A549 (cell line): ENCODE measurements around the gene NKX2-8. TPM values are rescaled to one million over a fixed set of nuclear protein-coding genes. Genes with fewer than 3 reads are reported as not detected.

Source experiments
- ATAC-seq, 2 experiments: fragments of 200-7000 bp in 1 of 2; fragments of >200 bp in 1 of 2; cut with Nextera tagmentation in 1 of 2; cut with Tn5 transposase in 1 of 2; 3 replicates each; pipeline versions ENCODE4 v1.8.0 to v1.9.1; 2018 to 2020; ENCODE audit warnings: mild to moderate bottlenecking in 1 of 2, moderate library complexity in 1 of 2
- CTCF ChIA-PET: fragments of 300-600 bp; sonication (Branson Sonifier 250); formaldehyde crosslinking; extraction: SDS; loops from one replicate; lab custom pipeline; 2021; ENCODE audit warnings: antibody characterized with exemption, inconsistent platforms; lab: Yijun Ruan, JAX
- POLR2A ChIA-PET: fragments of 350-600 bp; formaldehyde crosslinking; extraction: SDS; loops from one replicate; lab custom pipeline; 2021; ENCODE audit warnings: antibody characterized with exemption, inconsistent platforms; lab: Yijun Ruan, JAX
- DNase-seq, 2 experiments: peaks; one replicate each; pipeline versions ENCODE4 v3.0.0 to v3.0.0-alpha.2; 2011 to 2016; ENCODE audit warnings: low read depth in 1 of 2, low spot score in 1 of 2
- FAIRE-seq: peaks from 2 replicates; lab custom pipeline; 2011; peaks lifted over from hg19 to GRCh38; lab: Jason Lieb, UNC
- H3K27ac ChIP-seq, 2 experiments: fragments of >200 bp; sonication (Bioruptor Twin); formaldehyde crosslinking; 3 replicates each; pipeline ENCODE4 v1.5.1; 2016 to 2017
- H3K4me1 ChIP-seq: fragments of >200 bp; sonication (Bioruptor Twin); formaldehyde crosslinking; 3 replicates; pipeline ENCODE4 v1.6.1; 2016
- H3K4me2 ChIP-seq: fragments of >200 bp; sonication (Bioruptor Twin); formaldehyde crosslinking; 3 replicates; pipeline ENCODE4 v1.6.1; 2016
- H3K4me3 ChIP-seq: fragments of >200 bp; sonication (Bioruptor Twin); formaldehyde crosslinking; 3 replicates; pipeline ENCODE4 v1.5.1; 2016
- H3K9me3 ChIP-seq: fragments of >200 bp; sonication (Bioruptor Twin); formaldehyde crosslinking; 3 replicates; pipeline ENCODE4 v1.6.1; 2016
- BHLHE40 ChIP-seq: IDR thresholded peaks from 2 replicates; pipeline ENCODE4 v1.6.1; 2012; ENCODE audit warnings: low read depth, low read length, inconsistent platforms
- CBX8 ChIP-seq: fragments of 200-600 bp; sonication (generic); IDR thresholded peaks from 2 replicates; pipeline ENCODE4 v1.6.1; 2016
- CEBPB ChIP-seq, 2 experiments: fragments of >200 bp in 1 of 2; sonication (Bioruptor Twin) in 1 of 2; formaldehyde crosslinking in 1 of 2; IDR thresholded peaks; 2 replicates each; pipeline ENCODE4 v1.6.1; 2012 to 2016
- CHD4 ChIP-seq: fragments of 200-600 bp; sonication (generic); IDR thresholded peaks from 2 replicates; pipeline ENCODE4 v1.6.1; 2016; ENCODE audit warnings: antibody characterized with exemption, mild to moderate bottlenecking, borderline replicate concordance
- E2F6 ChIP-seq: IDR thresholded peaks from 2 replicates; pipeline ENCODE4 v1.6.1; 2012; ENCODE audit warnings: low read depth, borderline replicate concordance
- EHF ChIP-seq: fragments of 250-450 bp; sonication (Bioruptor Pico); IDR thresholded peaks from 2 replicates; pipeline ENCODE4 v1.5.0; 2020; ENCODE audit warnings: mild to moderate bottlenecking
- ESRRA ChIP-seq: fragments of 150-350 bp; IDR thresholded peaks from 2 replicates; pipeline ENCODE4 v1.6.1; 2014; ENCODE audit warnings: mild to moderate bottlenecking, low read length, borderline replicate concordance
- FOSL2 ChIP-seq, 2 experiments: fragments of 450-650 bp in 1 of 2; fragments of >200 bp in 1 of 2; sonication (Bioruptor Twin) in 1 of 2; formaldehyde crosslinking; IDR thresholded peaks; 2 replicates each; pipeline versions ENCODE4 v1.5.0 to v1.6.1; 2016 to 2020; ENCODE audit warnings: mild to moderate bottlenecking in 1 of 2, moderate library complexity in 1 of 2
- HES2 ChIP-seq: fragments of >200 bp; sonication (Bioruptor Twin); formaldehyde crosslinking; IDR thresholded peaks from 2 replicates; pipeline ENCODE4 v1.6.1; 2016
- HEYL ChIP-seq: fragments of 250-450 bp; sonication (Bioruptor Pico); IDR thresholded peaks from 2 replicates; pipeline ENCODE4 v1.8.0; 2021; ENCODE audit warnings: mild to moderate bottlenecking, moderate library complexity
- HMGXB4 ChIP-seq: fragments of 250-450 bp; sonication (Bioruptor Pico); IDR thresholded peaks from 2 replicates; pipeline ENCODE4 v1.5.0; 2021; ENCODE audit warnings: mild to moderate bottlenecking, moderate library complexity, borderline replicate concordance
- HOXA7 ChIP-seq: fragments of 250-450 bp; sonication (Bioruptor Pico); IDR thresholded peaks from 2 replicates; pipeline ENCODE4 v1.5.0; 2020; ENCODE audit warnings: mild to moderate bottlenecking, moderate library complexity
- KDM1A ChIP-seq: fragments of 200-600 bp; sonication (generic); IDR thresholded peaks from 2 replicates; pipeline ENCODE4 v1.6.1; 2016; ENCODE audit warnings: low read depth, mild to moderate bottlenecking
- MAFK ChIP-seq: fragments of 450-650 bp; IDR thresholded peaks from 2 replicates; pipeline ENCODE4 v1.6.1; 2014; ENCODE audit not compliant: partially characterized antibody
- MYC ChIP-seq: IDR thresholded peaks from 2 replicates; pipeline ENCODE4 v1.6.1; 2012; ENCODE audit warnings: mild to moderate bottlenecking, inconsistent platforms, low read length, improper control_type of control experiment, borderline replicate concordance
- NR3C1 ChIP-seq: fragments of >200 bp; sonication (Bioruptor Twin); formaldehyde crosslinking; IDR thresholded peaks from 3 replicates; pipeline ENCODE4 v1.6.1; 2017
- PHF8 ChIP-seq: fragments of 200-600 bp; sonication (generic); IDR thresholded peaks from 2 replicates; pipeline ENCODE4 v1.6.1; 2016; ENCODE audit warnings: low read depth, mild to moderate bottlenecking, antibody characterized with exemption, moderate library complexity, borderline replicate concordance
- POLR2A ChIP-seq: IDR thresholded peaks from 2 replicates; pipeline ENCODE4 v1.6.1; 2012; ENCODE audit warnings: mild to moderate bottlenecking, low read length
- RNF2 ChIP-seq: fragments of 200-600 bp; sonication (generic); IDR thresholded peaks from 2 replicates; pipeline ENCODE4 v1.6.1; 2016; ENCODE audit warnings: low read depth, mild to moderate bottlenecking, antibody characterized with exemption, moderate library complexity, borderline replicate concordance
- SREBF2 ChIP-seq: fragments of 450-650 bp; IDR thresholded peaks from 2 replicates; pipeline ENCODE4 v1.6.1; 2014; ENCODE audit warnings: mild to moderate bottlenecking, moderate library complexity
- ZC3H11A ChIP-seq: fragments of 450-650 bp; IDR thresholded peaks from 2 replicates; pipeline ENCODE4 v1.6.1; 2014; ENCODE audit warnings: antibody characterized with exemption, mild to moderate bottlenecking
- ZFP36 ChIP-seq: fragments of 450-650 bp; IDR thresholded peaks from 2 replicates; pipeline ENCODE4 v1.6.1; 2014; ENCODE audit warnings: borderline replicate concordance; ENCODE audit not compliant: partially characterized antibody
- ZSCAN20 ChIP-seq: fragments of 250-450 bp; sonication (Bioruptor Pico); IDR thresholded peaks from 2 replicates; pipeline ENCODE4 v1.8.0; 2022; ENCODE audit warnings: mild to moderate bottlenecking, moderate library complexity
- WGBS: methylation state at CpG from one replicate; pipeline ENCODE4 v1.1.6; 2017; ENCODE audit errors: missing lambda C conversion rate; 5-methylcytosine and 5-hydroxymethylcytosine counted together
- polyA plus RNA-seq, 4 experiments: library from polyadenylated mRNA; depleted of rRNA in 3 of 4; stranded (reverse); fragments of >200 nt; fragmentation: RNase III in 1 of 4; extraction: RNeasy Plus Mini Kit Qiagen cat#74134 plus additional on column Dnase treatment in 1 of 4; gene quantifications; 2 replicates in 3 of 4; 3 replicates in 1 of 4; pipeline ENCODE4 v1.2.3, GENCODE V29; 2011 to 2017
- TF ChIP-seq, protein P1 (sequence below): fragments of >200 bp; sonication (Bioruptor Twin); formaldehyde crosslinking; IDR thresholded peaks from 3 replicates; pipeline ENCODE4 v1.5.1; 2016
- TF ChIP-seq, protein P2 (sequence below): fragments of 250-450 bp; sonication (Bioruptor Pico); IDR thresholded peaks from 2 replicates; pipeline ENCODE4 v1.5.0; 2020; ENCODE audit warnings: low read depth, mild to moderate bottlenecking, moderate library complexity
- TF ChIP-seq, protein P3 (sequence below): fragments of >200 bp; sonication (Bioruptor Twin); formaldehyde crosslinking; IDR thresholded peaks from 3 replicates; pipeline ENCODE4 v1.6.1; 2016
- TF ChIP-seq, protein P4 (sequence below): IDR thresholded peaks from 2 replicates; pipeline ENCODE4 v1.6.1; 2012

Gene NKX2-8
- polyA plus RNA-seq, 2 of the 4 experiments (the other 2 are of a cell fraction) = 0.58 to 0.68 TPM

- H3K4me3 ChIP-seq = peak overlapping the region; percentile 74
- peak overlapping the region; percentile 66 to 85; a peak in 4 of 6 replicates for H3K27ac ChIP-seq
- H3K4me2 ChIP-seq = peak overlapping the region; percentile 96
- no peak for DNase-seq
- FAIRE-seq = no peak
- ChIA-PET CTCF (interaction anchor here (2.0 to 2.9 kb wide), 3 partner anchors 22 to 29 kb away, joined by 6 to 8 read pairs (median 8); no protein-coding TSS in a partner anchor), POLR2A (interaction anchor here (1.3 kb wide), 1 partner anchor 23 kb away, joined by 5 read pairs; no protein-coding TSS in a partner anchor)
- WGBS = 72% methylated on average over 15 of the region's 15 CpGs
- no peak for ATAC-seq
- H3K4me1 ChIP-seq = no peaks in the 10 kb centered on the region
- no peak for TF ChIP-seq EHF (CRISPR knock-in tag)
- TF ChIP-seq CHD4 = no peak
- TF ChIP-seq, protein P1, sequence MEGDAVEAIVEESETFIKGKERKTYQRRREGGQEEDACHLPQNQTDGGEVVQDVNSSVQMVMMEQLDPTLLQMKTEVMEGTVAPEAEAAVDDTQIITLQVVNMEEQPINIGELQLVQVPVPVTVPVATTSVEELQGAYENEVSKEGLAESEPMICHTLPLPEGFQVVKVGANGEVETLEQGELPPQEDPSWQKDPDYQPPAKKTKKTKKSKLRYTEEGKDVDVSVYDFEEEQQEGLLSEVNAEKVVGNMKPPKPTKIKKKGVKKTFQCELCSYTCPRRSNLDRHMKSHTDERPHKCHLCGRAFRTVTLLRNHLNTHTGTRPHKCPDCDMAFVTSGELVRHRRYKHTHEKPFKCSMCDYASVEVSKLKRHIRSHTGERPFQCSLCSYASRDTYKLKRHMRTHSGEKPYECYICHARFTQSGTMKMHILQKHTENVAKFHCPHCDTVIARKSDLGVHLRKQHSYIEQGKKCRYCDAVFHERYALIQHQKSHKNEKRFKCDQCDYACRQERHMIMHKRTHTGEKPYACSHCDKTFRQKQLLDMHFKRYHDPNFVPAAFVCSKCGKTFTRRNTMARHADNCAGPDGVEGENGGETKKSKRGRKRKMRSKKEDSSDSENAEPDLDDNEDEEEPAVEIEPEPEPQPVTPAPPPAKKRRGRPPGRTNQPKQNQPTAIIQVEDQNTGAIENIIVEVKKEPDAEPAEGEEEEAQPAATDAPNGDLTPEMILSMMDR = no peak
- TF ChIP-seq MAFK = no peak
- TF ChIP-seq HES2 = no peak
- TF ChIP-seq, protein P2, sequence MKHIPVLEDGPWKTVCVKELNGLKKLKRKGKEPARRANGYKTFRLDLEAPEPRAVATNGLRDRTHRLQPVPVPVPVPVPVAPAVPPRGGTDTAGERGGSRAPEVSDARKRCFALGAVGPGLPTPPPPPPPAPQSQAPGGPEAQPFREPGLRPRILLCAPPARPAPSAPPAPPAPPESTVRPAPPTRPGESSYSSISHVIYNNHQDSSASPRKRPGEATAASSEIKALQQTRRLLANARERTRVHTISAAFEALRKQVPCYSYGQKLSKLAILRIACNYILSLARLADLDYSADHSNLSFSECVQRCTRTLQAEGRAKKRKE (CRISPR knock-in tag) = no peak
- no peak for TF ChIP-seq RNF2
- TF ChIP-seq HOXA7 (CRISPR knock-in tag) = no peak
- TF ChIP-seq SREBF2 = no peak
- no peaks in the 10 kb centered on the region for H3K9me3 ChIP-seq
These were observed 444 bp upstream of the NKX2-8 start for GRCh38 chr14:36582874-36583241.

- H3K27ac ChIP-seq = peak overlapping the region; percentile 66 to 85; a peak in 5 of 6 replicates
- TF ChIP-seq ZSCAN20 (CRISPR knock-in tag) (no peak), CBX8 (no peak), ESRRA (no peak), POLR2A (0 out of 2 replicates have a peak, but pooled peaks have one; percentile 12), CHD4 (no peak), CEBPB (IDR thresholded peaks at IDR 0.05) (no peak), FOSL2 (IDR thresholded peaks at IDR 0.05) (no peak), FOSL2 (CRISPR knock-in tag; IDR thresholded peaks at IDR 0.05) (no peak), ZC3H11A (no peak), PHF8 (no peak), MYC (no peak), HMGXB4 (CRISPR knock-in tag) (no peak), E2F6 (peak; percentile 50; the same call in 1 of the 2 replicates), BHLHE40 (no peak), HES2 (no peak), MAFK (no peak), EHF (CRISPR knock-in tag) (no peak), NR3C1 (no peak), ZFP36 (no peak), HEYL (CRISPR knock-in tag) (no peak), KDM1A (no peak), RNF2 (peak; percentile 94; the same call in 1 of the 2 replicates)
- TF ChIP-seq, protein P3, sequence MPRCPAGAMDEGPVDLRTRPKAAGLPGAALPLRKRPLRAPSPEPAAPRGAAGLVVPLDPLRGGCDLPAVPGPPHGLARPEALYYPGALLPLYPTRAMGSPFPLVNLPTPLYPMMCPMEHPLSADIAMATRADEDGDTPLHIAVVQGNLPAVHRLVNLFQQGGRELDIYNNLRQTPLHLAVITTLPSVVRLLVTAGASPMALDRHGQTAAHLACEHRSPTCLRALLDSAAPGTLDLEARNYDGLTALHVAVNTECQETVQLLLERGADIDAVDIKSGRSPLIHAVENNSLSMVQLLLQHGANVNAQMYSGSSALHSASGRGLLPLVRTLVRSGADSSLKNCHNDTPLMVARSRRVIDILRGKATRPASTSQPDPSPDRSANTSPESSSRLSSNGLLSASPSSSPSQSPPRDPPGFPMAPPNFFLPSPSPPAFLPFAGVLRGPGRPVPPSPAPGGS = no peak
- TF ChIP-seq, protein P4, sequence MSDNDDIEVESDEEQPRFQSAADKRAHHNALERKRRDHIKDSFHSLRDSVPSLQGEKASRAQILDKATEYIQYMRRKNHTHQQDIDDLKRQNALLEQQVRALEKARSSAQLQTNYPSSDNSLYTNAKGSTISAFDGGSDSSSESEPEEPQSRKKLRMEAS = peak; percentile 61
- TF ChIP-seq, all 56 proteins: peak for 4
- CTCF ChIA-PET = interaction anchor here (0.6 to 2.9 kb wide), 4 partner anchors 23 to 639 kb away, joined by 3 to 8 read pairs (median 7); no protein-coding TSS in a partner anchor
- Histone ChIP-seq H3K4me3 (peak overlapping the region; percentile 74), H3K4me2 (peak overlapping the region; percentile 96), H3K9me3 (no peaks in the 10 kb centered on the region), H3K4me1 (no peaks in the 10 kb centered on the region)
- peak; percentile 76 to 77 for ATAC-seq
- POLR2A ChIA-PET = no interaction called here
- FAIRE-seq = no peak
- DNase-seq = peak; percentile 45 to 66
- WGBS = 13% methylated on average over 28 of the region's 103 CpGs
These were observed 1.3 kb downstream of the NKX2-8 start for GRCh38 chr14:36580856-36581831.
